Astrocyte of the spinal cord (primary cell): ENCODE results near the gene CDC5L.

Experiments
- DNase-seq: peaks from one replicate; pipeline ENCODE4 v3.0.0; 2011; ENCODE audit warnings: low read depth, low spot score
- H3K4me3 ChIP-seq: 2 replicates; pipeline ENCODE4 v1.5.1; 2011; ENCODE audit warnings: low read depth, mild to moderate bottlenecking, low read length, moderate library complexity
- in situ Hi-C: cut with HindIII; loops from 2 replicates; pipeline ENCODE4 v1.10.0; 2017; ENCODE audit warnings: low sequenced_read_pairs
- TF ChIP-seq, protein P1 (sequence below): IDR thresholded peaks from 2 replicates; pipeline ENCODE4 v1.5.1; 2012; ENCODE audit warnings: low read depth, mild to moderate bottlenecking, low read length, inconsistent platforms

The CDC5L gene

GRCh38 chr6:44456070-44456965 lies 68.8 kb downstream of the CDC5L start:
- H3K4me3 ChIP-seq = peak overlapping the region; percentile 1
- peak; percentile 55 for DNase-seq
- in situ Hi-C loops = no loop called here
- TF ChIP-seq, protein P1, sequence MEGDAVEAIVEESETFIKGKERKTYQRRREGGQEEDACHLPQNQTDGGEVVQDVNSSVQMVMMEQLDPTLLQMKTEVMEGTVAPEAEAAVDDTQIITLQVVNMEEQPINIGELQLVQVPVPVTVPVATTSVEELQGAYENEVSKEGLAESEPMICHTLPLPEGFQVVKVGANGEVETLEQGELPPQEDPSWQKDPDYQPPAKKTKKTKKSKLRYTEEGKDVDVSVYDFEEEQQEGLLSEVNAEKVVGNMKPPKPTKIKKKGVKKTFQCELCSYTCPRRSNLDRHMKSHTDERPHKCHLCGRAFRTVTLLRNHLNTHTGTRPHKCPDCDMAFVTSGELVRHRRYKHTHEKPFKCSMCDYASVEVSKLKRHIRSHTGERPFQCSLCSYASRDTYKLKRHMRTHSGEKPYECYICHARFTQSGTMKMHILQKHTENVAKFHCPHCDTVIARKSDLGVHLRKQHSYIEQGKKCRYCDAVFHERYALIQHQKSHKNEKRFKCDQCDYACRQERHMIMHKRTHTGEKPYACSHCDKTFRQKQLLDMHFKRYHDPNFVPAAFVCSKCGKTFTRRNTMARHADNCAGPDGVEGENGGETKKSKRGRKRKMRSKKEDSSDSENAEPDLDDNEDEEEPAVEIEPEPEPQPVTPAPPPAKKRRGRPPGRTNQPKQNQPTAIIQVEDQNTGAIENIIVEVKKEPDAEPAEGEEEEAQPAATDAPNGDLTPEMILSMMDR = peak; percentile 88

DNA sequence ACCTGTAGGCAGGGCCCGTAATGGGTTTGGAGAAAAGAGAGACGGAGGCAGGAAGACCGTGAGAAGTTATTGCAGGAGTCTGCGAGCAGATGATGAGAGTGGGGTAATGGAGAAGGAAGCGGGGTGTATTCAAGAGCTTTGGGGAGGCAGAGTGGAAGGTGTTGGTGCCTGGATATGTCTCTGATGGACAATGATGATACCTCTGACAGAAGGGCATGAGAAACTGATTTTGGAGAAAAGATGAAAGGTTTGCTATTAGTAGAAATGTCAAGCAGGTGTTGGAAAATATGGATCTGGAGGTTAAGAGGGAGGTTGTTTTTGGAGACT lies 69.4 kb downstream of the CDC5L start:
- no peak for DNase-seq
- TF ChIP-seq, protein P1 = no peak
- peak overlapping the region; percentile 1 for H3K4me3 ChIP-seq
- in situ Hi-C loops = no loop called here

- in situ Hi-C loops = no loop called here
- DNase-seq = no peak
- no peak overlapping the region for H3K4me3 ChIP-seq
- TF ChIP-seq, protein P1 = no peak
These were observed 70.1 kb downstream of the CDC5L start for GRCh38 chr6:44457596-44457995.

GRCh38 chr6:44458551-44458950 lies 71.0 kb downstream of the CDC5L start:
- H3K4me3 ChIP-seq = no peak overlapping the region
- no peak for DNase-seq
- in situ Hi-C loops = no loop called here
- TF ChIP-seq, protein P1 = no peak

- DNase-seq = no peak
- TF ChIP-seq, protein P1 = no peak
- no peak overlapping the region for H3K4me3 ChIP-seq
- in situ Hi-C loops = no loop called here
These were observed 74.8 kb downstream of the CDC5L start for GRCh38 chr6:44462335-44462734.

DNA sequence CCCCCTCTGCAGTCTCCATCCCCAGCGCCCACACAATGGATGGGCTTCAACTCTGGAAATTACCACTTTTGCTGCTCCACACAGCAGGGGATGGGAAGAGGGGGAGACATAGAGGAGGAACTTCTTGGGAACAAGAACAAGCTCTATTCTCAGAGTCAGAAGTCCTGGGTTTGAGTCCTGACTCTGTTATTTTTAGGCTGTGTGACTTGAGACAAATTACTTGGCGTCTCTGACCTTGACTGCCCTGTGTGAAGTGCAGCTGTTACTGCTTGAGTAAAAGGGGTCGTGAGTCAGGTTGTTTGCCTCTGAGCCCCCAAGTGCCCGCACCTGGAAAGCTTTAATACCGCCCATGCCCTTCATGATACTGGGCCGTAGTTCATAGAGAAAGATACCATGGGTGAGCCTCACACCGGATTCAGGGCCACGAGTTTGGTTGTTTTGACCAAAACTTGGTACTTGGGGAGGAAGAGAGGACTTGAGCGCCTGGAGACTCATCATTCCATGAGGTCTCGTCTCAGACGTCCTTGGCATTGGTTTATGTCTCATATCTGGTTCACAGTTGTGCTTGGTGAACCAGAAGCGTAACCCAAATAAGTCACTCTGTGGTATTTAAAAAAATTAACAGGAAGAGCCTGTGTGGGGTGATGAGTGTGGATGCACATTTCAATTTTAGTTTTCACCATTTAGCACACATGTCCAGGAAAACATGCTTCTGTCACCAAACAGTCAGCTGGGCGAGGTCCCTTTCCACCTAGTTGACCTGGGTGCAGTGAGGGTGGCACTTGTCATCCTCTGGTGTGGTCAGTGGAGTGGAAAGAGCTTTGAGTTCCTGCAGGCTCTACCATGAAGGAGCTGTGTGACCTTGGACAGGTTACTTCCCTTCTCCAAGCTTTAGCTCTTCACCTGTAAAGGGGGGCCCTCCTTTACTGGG lies 75.6 kb downstream of the CDC5L start:
- no peak overlapping the region for H3K4me3 ChIP-seq
- in situ Hi-C loops = no loop called here
- TF ChIP-seq, protein P1 = no peak
- no peak for DNase-seq
